Hematopoietic multipotent progenitor cell treated with erythropoietin and hydrocortisone succinate and interleukin-3 and kit ligand, for 15 days (in vitro differentiated cells): ENCODE results near the gene DYNLT2.
"Not testable (repeated sequence)": the region's sequence is repeated elsewhere in the genome, so short reads cannot be mapped to it uniquely, and the experiment has no call there.

Source experiments
- DNase-seq: peaks from one replicate; pipeline ENCODE4 v3.0.0-alpha.2; 2015; ENCODE audit warnings: low spot score

DYNLT2 gene

GRCh38 chr6:169783971-169784820, 32.8 kb upstream of the DYNLT2 start:
- DNase-seq, result no peak

DNA sequence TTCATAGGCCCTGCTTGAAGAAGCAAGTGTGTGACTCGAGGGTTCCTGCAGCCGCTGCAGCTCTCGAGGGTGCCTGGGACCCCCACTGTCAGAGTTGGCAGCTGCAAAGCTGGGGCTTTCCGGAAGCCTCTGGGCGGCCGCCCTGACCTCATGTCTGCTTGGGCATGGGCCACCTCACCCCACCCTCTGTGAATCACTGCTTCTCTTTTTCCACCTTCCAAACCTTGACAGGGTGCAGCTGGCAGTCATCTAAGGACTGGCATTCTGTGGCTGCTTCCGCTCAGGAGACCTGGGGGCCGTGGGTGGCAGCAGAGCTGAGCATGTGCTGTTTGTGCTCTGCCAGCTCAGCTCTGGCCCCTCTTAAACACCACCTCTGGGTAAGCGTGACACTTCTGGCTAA, 32.0 kb upstream of the DYNLT2 start:
- no peak for DNase-seq

GRCh38 chr6:169782966-169783365, 31.6 kb upstream of the DYNLT2 start:
- no peak for DNase-seq

- no peak for DNase-seq
Measured at GRCh38 chr6:169780571-169781091, 29.3 kb upstream of the DYNLT2 start.

- no peak for DNase-seq
Measured at GRCh38 chr6:169779896-169780295, 28.5 kb upstream of the DYNLT2 start.

GRCh38 chr6:169779092-169779815, 27.9 kb upstream of the DYNLT2 start:
- no peak for DNase-seq

DNA sequence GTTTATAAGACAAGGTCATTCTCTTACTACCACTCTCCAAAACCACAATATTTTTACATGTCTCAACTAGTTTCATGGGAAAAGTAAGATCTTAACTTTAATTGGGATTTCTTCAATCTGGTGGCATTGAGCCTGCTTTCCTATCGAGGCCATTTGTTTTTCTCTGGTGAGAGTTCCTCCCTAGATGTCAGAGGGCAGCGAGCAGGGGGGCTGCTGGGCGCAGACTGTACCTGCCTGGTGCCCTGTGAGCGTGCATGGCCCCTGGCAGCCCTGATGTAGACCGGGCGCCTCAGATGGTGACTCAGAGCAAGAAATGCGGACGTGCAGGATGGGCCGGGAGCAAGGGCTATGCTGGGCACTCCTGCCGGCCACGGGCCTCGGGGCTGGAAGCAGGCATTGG, 27.3 kb upstream of the DYNLT2 start:
- DNase-seq, result no peak

DNA sequence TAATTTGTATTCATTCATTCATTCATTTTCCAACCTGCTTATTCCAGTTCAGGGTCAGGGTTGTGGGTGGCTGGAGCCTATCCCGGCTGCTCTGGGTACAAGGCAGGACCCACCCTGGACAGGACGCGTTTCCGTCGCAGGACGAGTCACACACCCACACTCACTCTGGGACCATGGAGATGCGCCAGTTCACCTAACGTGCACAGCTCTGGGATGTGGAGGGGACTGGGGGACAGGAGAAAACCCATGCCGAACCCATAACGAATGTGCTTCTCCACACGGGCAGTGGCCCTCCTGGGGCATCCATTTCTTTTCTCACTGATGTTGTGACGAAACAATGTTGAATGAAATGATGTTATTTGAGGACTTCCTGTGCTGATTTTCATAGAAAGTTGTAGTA, 26.5 kb upstream of the DYNLT2 start:
- DNase-seq, result no peak

- no peak for DNase-seq
Measured at GRCh38 chr6:169776379-169776778, 25.0 kb upstream of the DYNLT2 start.

- no peak for DNase-seq
Measured at GRCh38 chr6:169775321-169775720, 23.9 kb upstream of the DYNLT2 start.

GRCh38 chr6:169774347-169774746, 23.0 kb upstream of the DYNLT2 start:
- no peak for DNase-seq

- no peak for DNase-seq
Measured at GRCh38 chr6:169766921-169767736, 15.8 kb upstream of the DYNLT2 start.

DNA sequence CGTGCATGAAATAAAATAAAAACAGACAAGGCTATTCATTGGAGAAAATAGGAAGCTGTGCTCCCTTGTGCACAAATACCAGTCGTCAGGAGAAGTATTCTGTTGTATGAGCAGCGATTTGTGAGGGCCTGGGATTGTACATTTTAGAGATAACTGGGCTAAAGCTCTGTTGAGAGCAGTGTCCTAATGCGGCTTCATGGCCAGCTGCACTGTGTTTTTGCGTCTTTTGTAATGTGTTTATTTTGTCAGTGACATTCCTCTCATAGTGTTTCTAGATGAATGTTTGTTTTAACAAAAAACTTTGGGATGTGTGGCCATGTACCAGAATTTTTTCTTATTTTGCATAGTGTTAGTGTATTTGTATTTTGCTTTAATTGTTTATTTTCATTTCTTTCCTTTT, 14.9 kb upstream of the DYNLT2 start:
- DNase-seq, result no peak

DNA sequence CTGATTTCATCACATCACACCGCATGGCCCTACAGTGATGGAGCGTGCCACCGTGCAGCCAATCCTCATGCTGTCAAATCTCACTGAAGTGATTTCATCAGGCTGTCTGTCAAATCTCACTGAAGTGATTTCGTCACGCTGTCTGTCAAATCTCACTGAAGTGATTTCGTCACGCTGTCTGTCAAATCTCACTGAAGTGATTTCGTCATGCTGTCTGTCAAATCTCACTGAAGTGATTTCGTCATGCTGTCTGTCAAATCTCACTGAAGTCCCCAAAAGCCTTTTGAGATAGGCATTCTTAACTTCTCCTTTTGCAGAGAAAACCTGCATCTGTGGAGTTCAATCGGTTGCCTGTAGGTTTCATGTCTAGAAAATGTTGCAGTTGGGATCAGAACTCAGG, 14.4 kb upstream of the DYNLT2 start:
- not testable (repeated sequence) for DNase-seq

- no peak for DNase-seq
Measured at GRCh38 chr6:169763881-169764280, 12.5 kb upstream of the DYNLT2 start.

GRCh38 chr6:169763308-169763707, 11.9 kb upstream of the DYNLT2 start:
- DNase-seq, result no peak

GRCh38 chr6:169755162-169755561, 3.8 kb upstream of the DYNLT2 start:
- no peak for DNase-seq

GRCh38 chr6:169752074-169752623, 777 bp upstream of the DYNLT2 start:
- DNase-seq, result no peak

DNA sequence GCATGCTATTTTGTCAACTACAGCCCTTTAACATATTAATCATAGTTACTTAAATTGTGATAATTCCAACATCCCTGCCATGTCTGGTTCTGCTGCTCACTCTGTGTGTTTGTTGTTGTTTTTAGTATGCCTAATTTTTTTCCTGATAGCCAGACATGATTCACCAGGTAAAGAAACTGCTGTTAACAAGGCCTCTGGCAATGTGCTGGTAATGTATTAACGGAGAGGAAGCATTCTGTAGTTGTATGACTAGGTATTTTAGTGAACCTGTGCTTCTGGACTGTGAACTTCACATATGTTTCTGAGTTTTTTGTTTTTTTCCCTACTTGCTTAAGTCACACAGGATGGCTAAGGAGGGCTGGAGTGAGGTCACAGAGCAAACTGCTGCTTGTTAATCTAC, 4.8 kb downstream of the DYNLT2 start:
- DNase-seq, result no peak

DNA sequence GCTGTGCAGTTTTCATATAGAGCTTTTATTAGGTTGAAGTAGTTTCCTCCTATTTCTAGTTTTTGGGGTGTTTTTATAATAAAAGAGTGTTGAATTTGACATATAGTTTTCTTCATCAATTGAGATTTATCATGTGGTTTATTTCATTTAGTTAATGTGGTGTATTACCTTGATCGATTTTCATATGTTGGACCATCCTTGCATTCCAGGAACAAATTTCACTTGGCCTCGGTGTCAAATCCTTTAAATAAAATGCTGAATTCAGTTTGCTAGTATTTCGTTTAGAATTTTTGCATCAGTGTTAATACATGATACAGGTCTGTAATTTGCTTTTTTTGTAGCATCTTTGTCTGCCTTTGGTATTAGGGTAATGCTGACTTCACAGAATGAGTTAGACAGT, 6.0 kb downstream of the DYNLT2 start:
- no peak for DNase-seq

GRCh38 chr6:169741344-169741743, 10.0 kb downstream of the DYNLT2 start:
- no peak for DNase-seq

DNA sequence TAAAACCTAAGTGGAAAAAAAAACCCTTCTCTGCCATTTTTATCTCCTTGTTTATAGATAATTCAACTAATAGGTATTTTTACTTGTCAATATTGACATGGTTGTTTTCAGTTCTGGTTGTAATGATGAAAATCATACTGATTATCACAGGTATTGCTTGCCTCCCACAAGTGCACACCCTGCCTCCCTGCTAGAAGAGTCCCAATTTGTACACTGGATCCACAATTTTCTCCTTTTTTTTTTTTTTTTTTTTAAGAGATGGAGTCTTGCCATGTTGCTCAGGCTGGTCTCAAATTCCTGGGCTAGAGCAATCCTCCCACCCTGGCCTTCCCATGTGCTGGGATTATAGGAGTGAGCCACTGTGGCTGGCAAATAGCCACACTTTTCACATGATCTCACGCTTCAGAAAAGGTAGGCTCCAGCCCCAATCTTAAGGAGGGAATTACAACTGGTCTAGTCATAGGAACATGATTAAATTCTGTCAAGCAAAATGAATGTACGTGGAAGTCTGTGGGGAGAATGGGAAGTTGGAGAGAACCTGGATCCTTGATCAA, 12.3 kb downstream of the DYNLT2 start:
- no peak for DNase-seq
